SK-N-SH (cell line): ENCODE measurements around the gene CTCF. TPM values are rescaled to one million over a fixed set of nuclear protein-coding genes. Genes with fewer than 3 reads are reported as not detected.

Source experiments
- CTCF ChIA-PET: fragments of 300-600, 350-600 bp; formaldehyde crosslinking; extraction: SDS; loops from one replicate; lab custom pipeline; 2021; lab: Yijun Ruan, JAX
- POLR2A ChIA-PET: fragments of 350-600 bp; sonication (Branson Sonifier 250); formaldehyde crosslinking; extraction: SDS; loops from one replicate; lab custom pipeline; 2020; ENCODE audit warnings: antibody characterized with exemption, inconsistent platforms; lab: Yijun Ruan, JAX
- DNase-seq: peaks from one replicate; pipeline ENCODE4 v3.0.0; 2012
- H2AFZ ChIP-seq: fragments of 200-600 bp; sonication (generic); 2 replicates; pipeline ENCODE4 v1.8.1; 2016; ENCODE audit warnings: antibody characterized with exemption, mild to moderate bottlenecking, low read depth
- H3F3A ChIP-seq: fragments of 200-600 bp; sonication (generic); replicated peaks from 2 replicates; pipeline ENCODE3; 2016; ENCODE audit warnings: antibody characterized with exemption, mild to moderate bottlenecking; ENCODE audit not compliant: insufficient read depth
- H3K27ac ChIP-seq, 2 experiments: fragments of 200-500 bp in 1 of 2; fragments of 200-600 bp in 1 of 2; sonication (Bioruptor generic) in 1 of 2; sonication (generic), shearing (Covaris generic) in 1 of 2; 2 replicates each; pipeline versions ENCODE4 v1.5.1 to v1.6.1; 2014 to 2016; ENCODE audit warnings: low read depth in 2 of 2, inconsistent platforms in 1 of 2, low read length in 1 of 2, mild to moderate bottlenecking in 1 of 2, mixed read lengths in 1 of 2
- H3K27me3 ChIP-seq: fragments of 200-600 bp; sonication (generic), shearing (Covaris generic); 2 replicates; pipeline ENCODE4 v1.6.1; 2016; ENCODE audit warnings: mixed run types; ENCODE audit not compliant: insufficient read depth
- H3K36me3 ChIP-seq, 2 experiments: fragments of 200-500 bp in 1 of 2; fragments of 200-600 bp in 1 of 2; sonication (Bioruptor generic) in 1 of 2; sonication (generic) in 1 of 2; replicated peaks in 1 of 2; 2 replicates each; pipeline versions ENCODE3 to v1.5.1; 2014 to 2016; ENCODE audit warnings: low read length in 1 of 2, mild to moderate bottlenecking in 1 of 2; ENCODE audit not compliant: insufficient read depth in 2 of 2, control insufficient read depth in 1 of 2
- H3K4me1 ChIP-seq, 2 experiments: fragments of 200-500 bp in 1 of 2; fragments of 200-600 bp in 1 of 2; sonication (Bioruptor generic) in 1 of 2; sonication (generic), shearing (Covaris generic) in 1 of 2; 2 replicates each; pipeline versions ENCODE4 v1.5.1 to v1.6.1; 2014 to 2016; ENCODE audit warnings: low read depth in 1 of 2, low read length in 1 of 2, mixed run types in 1 of 2; ENCODE audit not compliant: insufficient read depth in 2 of 2, control insufficient read depth in 1 of 2
- H3K4me2 ChIP-seq: fragments of 200-600 bp; sonication (generic), shearing (Covaris generic); 2 replicates; pipeline ENCODE4 v1.6.1; 2017; ENCODE audit warnings: mixed run types
- H3K4me3 ChIP-seq, 2 experiments: fragments of 200-500 bp in 1 of 2; fragments of 200-600 bp in 1 of 2; sonication (Bioruptor generic) in 1 of 2; sonication (generic), shearing (Covaris generic) in 1 of 2; 2 replicates each; pipeline versions ENCODE4 v1.5.1 to v1.8.1; 2014 to 2016; ENCODE audit warnings: low read depth in 2 of 2, inconsistent platforms in 1 of 2, low read length in 1 of 2, mild to moderate bottlenecking in 1 of 2, mixed read lengths in 1 of 2, moderate library complexity in 1 of 2
- H3K79me2 ChIP-seq: fragments of 200-600 bp; sonication (generic); 2 replicates; pipeline ENCODE4 v1.8.1; 2017; ENCODE audit warnings: mild to moderate bottlenecking; ENCODE audit not compliant: insufficient read depth
- H3K9ac ChIP-seq: fragments of 200-600 bp; sonication (generic); 2 replicates; pipeline ENCODE4 v1.6.1; 2017; ENCODE audit warnings: mixed run types
- H3K9me2 ChIP-seq: fragments of 200-600 bp; sonication (generic); 2 replicates; pipeline ENCODE4 v1.6.1; 2017; ENCODE audit warnings: mixed run types
- H3K9me3 ChIP-seq: fragments of 200-600 bp; sonication (generic); 2 replicates; pipeline ENCODE4 v1.6.1; 2017; ENCODE audit warnings: mixed run types, mild to moderate bottlenecking, moderate library complexity
- H4K20me1 ChIP-seq: fragments of 200-600 bp; sonication (generic); 2 replicates; pipeline ENCODE4 v1.6.1; 2017; ENCODE audit warnings: mild to moderate bottlenecking, mixed run types; ENCODE audit not compliant: insufficient read depth
- ELF1 ChIP-seq: IDR thresholded peaks from 2 replicates; pipeline ENCODE4 v1.4.0; 2012
- EP300 ChIP-seq, 2 experiments: IDR thresholded peaks; 2 replicates each; pipeline versions ENCODE4 v1.4.0 to v1.6.1; 2012; ENCODE audit warnings: borderline replicate concordance in 1 of 2, low read depth in 1 of 2, low read length in 1 of 2
- EZH2phosphoT487 ChIP-seq: fragments of 200-600 bp; sonication (generic); IDR thresholded peaks from 2 replicates; pipeline ENCODE4 v1.6.1; 2017; ENCODE audit warnings: low read depth, mixed run types, mild to moderate bottlenecking, antibody characterized with exemption, moderate library complexity, borderline replicate concordance
- FOSL2 ChIP-seq: IDR thresholded peaks from 2 replicates; pipeline ENCODE4 v1.4.0; 2012; ENCODE audit warnings: low read depth, mild to moderate bottlenecking, moderate library complexity, borderline replicate concordance
- GABPA ChIP-seq: IDR thresholded peaks from 2 replicates; pipeline ENCODE4 v1.4.0; 2012; ENCODE audit warnings: low read depth, mild to moderate bottlenecking
- GATA2 ChIP-seq: sonication (generic); formaldehyde crosslinking; IDR thresholded peaks from 2 replicates; pipeline ENCODE4 v1.5.0; 2020; ENCODE audit warnings: mild to moderate bottlenecking, missing genetic modification reagents
- IRF3 ChIP-seq: fragments of 150-350 bp; IDR thresholded peaks from 2 replicates; pipeline ENCODE4 v1.6.1; 2016; ENCODE audit warnings: mild to moderate bottlenecking, low read depth, low read length
- JUND ChIP-seq: IDR thresholded peaks from 2 replicates; pipeline ENCODE4 v1.4.0; 2012
- MXI1 ChIP-seq: IDR thresholded peaks from 2 replicates; pipeline ENCODE4 v1.6.1; 2012; ENCODE audit warnings: mild to moderate bottlenecking, low read depth, low read length, improper control_type of control experiment
- POLR2AphosphoS5 ChIP-seq: IDR thresholded peaks from 2 replicates; pipeline ENCODE4 v1.6.1; 2012; ENCODE audit warnings: low read depth, low read length
- RAD21 ChIP-seq: IDR thresholded peaks from 2 replicates; pipeline ENCODE4 v1.6.1; 2012; ENCODE audit warnings: mild to moderate bottlenecking, low read length
- RCOR1 ChIP-seq: fragments of 150-350 bp; IDR thresholded peaks from 2 replicates; pipeline ENCODE4 v1.6.1; 2017; ENCODE audit warnings: antibody characterized with exemption, low read length
- RFX5 ChIP-seq: IDR thresholded peaks from 2 replicates; pipeline ENCODE4 v1.6.1; 2012; ENCODE audit warnings: mild to moderate bottlenecking, improper control_type of control experiment, low read length
- SIN3A ChIP-seq: IDR thresholded peaks from 2 replicates; pipeline ENCODE4 v1.6.1; 2012; ENCODE audit warnings: low read depth, mild to moderate bottlenecking, low read length, moderate library complexity, borderline replicate concordance
- SMC3 ChIP-seq: IDR thresholded peaks from 2 replicates; pipeline ENCODE4 v1.6.1; 2012; ENCODE audit warnings: low read depth, low read length, improper control_type of control experiment
- TEAD4 ChIP-seq: IDR thresholded peaks from 2 replicates; pipeline ENCODE4 v1.4.0; 2012; ENCODE audit warnings: mild to moderate bottlenecking, borderline replicate concordance; ENCODE audit not compliant: insufficient read depth
- WGBS: methylation state at CpG from one replicate; pipeline ENCODE4 v1.1.6; 2017; ENCODE audit warnings: low lambda C conversion rate; 5-methylcytosine and 5-hydroxymethylcytosine counted together
- polyA plus RNA-seq, 3 experiments: library from polyadenylated mRNA; depleted of rRNA; stranded (reverse); fragments of >200 nt; gene quantifications; 2 replicates each; pipeline ENCODE4 v1.2.3, GENCODE V29; 2012
- TF ChIP-seq, protein P1 (sequence below): IDR thresholded peaks from 2 replicates; pipeline ENCODE4 v1.4.0; 2012; ENCODE audit warnings: low read depth, borderline replicate concordance
- TF ChIP-seq, protein P2 (sequence below): IDR thresholded peaks from 2 replicates; pipeline ENCODE4 v1.4.0; 2012; ENCODE audit warnings: low read depth

CTCF gene
- polyA plus RNA-seq, 1 of the 3 experiments (the other 2 are of a cell fraction): 19.6 TPM

- TF ChIP-seq, protein P1, sequence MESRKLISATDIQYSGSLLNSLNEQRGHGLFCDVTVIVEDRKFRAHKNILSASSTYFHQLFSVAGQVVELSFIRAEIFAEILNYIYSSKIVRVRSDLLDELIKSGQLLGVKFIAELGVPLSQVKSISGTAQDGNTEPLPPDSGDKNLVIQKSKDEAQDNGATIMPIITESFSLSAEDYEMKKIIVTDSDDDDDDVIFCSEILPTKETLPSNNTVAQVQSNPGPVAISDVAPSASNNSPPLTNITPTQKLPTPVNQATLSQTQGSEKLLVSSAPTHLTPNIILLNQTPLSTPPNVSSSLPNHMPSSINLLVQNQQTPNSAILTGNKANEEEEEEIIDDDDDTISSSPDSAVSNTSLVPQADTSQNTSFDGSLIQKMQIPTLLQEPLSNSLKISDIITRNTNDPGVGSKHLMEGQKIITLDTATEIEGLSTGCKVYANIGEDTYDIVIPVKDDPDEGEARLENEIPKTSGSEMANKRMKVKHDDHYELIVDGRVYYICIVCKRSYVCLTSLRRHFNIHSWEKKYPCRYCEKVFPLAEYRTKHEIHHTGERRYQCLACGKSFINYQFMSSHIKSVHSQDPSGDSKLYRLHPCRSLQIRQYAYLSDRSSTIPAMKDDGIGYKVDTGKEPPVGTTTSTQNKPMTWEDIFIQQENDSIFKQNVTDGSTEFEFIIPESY: no peak
Observed at GRCh38 chr16:67676939-67677338, 114.6 kb downstream of the CTCF start (continued).

DNA sequence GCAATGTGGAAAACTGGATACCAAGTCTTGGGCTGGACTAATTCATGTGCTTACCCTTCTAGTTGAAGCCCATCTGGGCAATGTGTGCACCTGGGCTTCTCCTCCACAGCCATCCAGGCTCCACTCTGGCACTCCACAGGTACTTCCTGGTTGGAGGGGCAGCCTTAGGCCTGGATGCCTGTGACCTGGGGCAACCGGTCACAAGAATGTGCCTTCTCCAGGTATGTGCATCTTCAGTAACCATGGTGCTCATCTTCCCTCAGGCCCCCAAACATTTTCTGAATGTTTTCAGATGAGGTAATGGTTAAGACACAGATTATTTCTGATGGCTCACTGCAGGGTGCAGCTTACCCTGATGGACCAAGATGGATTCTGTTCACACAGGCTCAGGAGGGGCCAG, 115.4 kb downstream of the CTCF start:
- H3F3A ChIP-seq: no peaks in the 10 kb centered on the region
- no peaks in the 10 kb centered on the region for H3K79me2 ChIP-seq
- H3K9ac ChIP-seq: no peak overlapping the region
- no peaks in the 10 kb centered on the region for H4K20me1 ChIP-seq
- no peak overlapping the region for H3K4me3 ChIP-seq
- peaks cover 15 to 22% of the 10 kb centered on the region in 2 experiments; a peak in 2 of 4 replicates for H3K4me1 ChIP-seq
- H3K36me3 ChIP-seq: peaks cover 5 to 13% of the 10 kb centered on the region in 2 experiments
- H3K27ac ChIP-seq: no peak overlapping the region
- no peaks in the 10 kb centered on the region for H3K27me3 ChIP-seq
- no peak for DNase-seq
- no peaks in the 10 kb centered on the region for H3K9me3 ChIP-seq
- no peak overlapping the region for H2AFZ ChIP-seq
- H3K4me2 ChIP-seq: no peak overlapping the region
- TF ChIP-seq TEAD4 (no peak), JUND (no peak), IRF3 (no peak), SIN3A (no peak), EP300 (IDR thresholded peaks at IDR 0.05; ENCODE audit: borderline replicate concordance in 1 of 2, low read depth in 1 of 2, low read length in 1 of 2) (no peak), GATA2 (no peak), MXI1 (no peak), POLR2AphosphoS5 (no peak), RCOR1 (no peak), RFX5 (no peak), EZH2phosphoT487 (no peak), ELF1 (no peak), SMC3 (no peak), GABPA (no peak), RAD21 (no peak), FOSL2 (no peak)
- TF ChIP-seq, protein P2, sequence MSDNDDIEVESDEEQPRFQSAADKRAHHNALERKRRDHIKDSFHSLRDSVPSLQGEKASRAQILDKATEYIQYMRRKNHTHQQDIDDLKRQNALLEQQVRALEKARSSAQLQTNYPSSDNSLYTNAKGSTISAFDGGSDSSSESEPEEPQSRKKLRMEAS: no peak
- TF ChIP-seq, protein P1: no peak
- ChIA-PET POLR2A (no interaction called here), CTCF (interaction anchor here (2.2 kb wide), 1 partner anchor 139 kb away, joined by 11 read pairs; no protein-coding TSS in a partner anchor)
- WGBS: 100% methylated on average over 1 of the region's 1 CpG
- H3K9me2 ChIP-seq: no peaks in the 10 kb centered on the region
